ENCODE data around the gene RAD18. TPM values are rescaled to one million over a fixed set of nuclear protein-coding genes. Genes with fewer than 3 reads are reported as not detected.

The RAD18 gene
- total RNA-seq, 3 donors from 2014 or later (not counting 1 experiment from before 2014, with no cell fraction given), result 19.8 to 23.3 (median 22.5) TPM

- no peak overlapping the region for H3K4me3 ChIP-seq (ENCODE audit: low read length)
- H3K27me3 Mint-ChIP-seq (ENCODE audit: low read depth in 2 of 2), result peaks cover 14 to 19% of the 10 kb centered on the region in 2 donors
- no peaks in the 10 kb centered on the region for H3K27me3 ChIP-seq (ENCODE audit: control insufficient read depth, insufficient read depth, low read length)
- intact Hi-C loops (cut with micrococcal nuclease), result no loop called here
- TF ChIP-seq CTCF (IDR thresholded peaks at IDR 0.05), result no peak
- no peak overlapping the region for H3K27ac Mint-ChIP-seq
- no peaks in the 10 kb centered on the region for H3K36me3 ChIP-seq (ENCODE audit: control insufficient read depth, insufficient read depth, low read length)
- no peaks in the 10 kb centered on the region for H3K36me3 Mint-ChIP-seq
- no peak overlapping the region for H3K27ac ChIP-seq (ENCODE audit: low read length)
- no peak for ATAC-seq
- WGBS (ENCODE audit: insufficient coverage), result 91% methylated on average over 5 of the region's 5 CpGs
- peaks cover 2% of the 10 kb centered on the region in 2 donors for H3K9me3 Mint-ChIP-seq
- H3K4me3 Mint-ChIP-seq, result no peak overlapping the region
- H3K4me1 Mint-ChIP-seq, result no peaks in the 10 kb centered on the region
- H3K4me1 ChIP-seq (ENCODE audit: control insufficient read depth, insufficient read depth, low read length), result peaks cover 5% of the 10 kb centered on the region
- no peak for DNase-seq
- H3K9me3 ChIP-seq (ENCODE audit: control insufficient read depth, insufficient read depth, low read length), result no peaks in the 10 kb centered on the region
Observed at GRCh38 chr3:8983591-8983990, 20.3 kb upstream of the RAD18 start.

GRCh38 chr3:8983026-8983425 is 19.8 kb upstream of the RAD18 start:
- no peaks in the 10 kb centered on the region for H3K36me3 ChIP-seq (ENCODE audit: control insufficient read depth, insufficient read depth, low read length)
- intact Hi-C loops (cut with micrococcal nuclease), result no loop called here
- Mint-ChIP-seq H3K4me1 (no peaks in the 10 kb centered on the region), H3K36me3 (no peaks in the 10 kb centered on the region), H3K9me3 (peaks cover 2% of the 10 kb centered on the region in 2 donors), H3K27ac (no peak overlapping the region), H3K4me3 (no peak overlapping the region), H3K27me3 (ENCODE audit: low read depth in 2 of 2) (peaks cover 14 to 19% of the 10 kb centered on the region in 2 donors)
- TF ChIP-seq CTCF (IDR thresholded peaks at IDR 0.05), result no peak
- 90% methylated on average over 1 of the region's 1 CpG for WGBS (ENCODE audit: insufficient coverage)
- DNase-seq, result no peak
- H3K9me3 ChIP-seq (ENCODE audit: control insufficient read depth, insufficient read depth, low read length), result no peaks in the 10 kb centered on the region
- H3K27me3 ChIP-seq (ENCODE audit: control insufficient read depth, insufficient read depth, low read length), result no peaks in the 10 kb centered on the region
- no peak overlapping the region for H3K4me3 ChIP-seq (ENCODE audit: low read length)
- no peak overlapping the region for H3K27ac ChIP-seq (ENCODE audit: low read length)
- H3K4me1 ChIP-seq (ENCODE audit: control insufficient read depth, insufficient read depth, low read length), result peaks cover 5% of the 10 kb centered on the region
- ATAC-seq, result no peak

GRCh38 chr3:8982509-8982908 is 19.2 kb upstream of the RAD18 start:
- intact Hi-C loops (cut with micrococcal nuclease), result no loop called here
- Histone ChIP-seq H3K4me1 (ENCODE audit: control insufficient read depth, insufficient read depth, low read length) (peaks cover under 1% of the 10 kb centered on the region), H3K27ac (ENCODE audit: low read length) (no peak overlapping the region), H3K27me3 (ENCODE audit: control insufficient read depth, insufficient read depth, low read length) (no peaks in the 10 kb centered on the region), H3K4me3 (ENCODE audit: low read length) (no peak overlapping the region), H3K9me3 (ENCODE audit: control insufficient read depth, insufficient read depth, low read length) (no peaks in the 10 kb centered on the region), H3K36me3 (ENCODE audit: control insufficient read depth, insufficient read depth, low read length) (no peaks in the 10 kb centered on the region)
- no peak overlapping the region for H3K27ac Mint-ChIP-seq
- 25% methylated on average over 5 of the region's 5 CpGs for WGBS (ENCODE audit: insufficient coverage)
- no peak overlapping the region for H3K4me3 Mint-ChIP-seq
- peaks cover 14 to 19% of the 10 kb centered on the region in 2 donors for H3K27me3 Mint-ChIP-seq (ENCODE audit: low read depth in 2 of 2)
- H3K9me3 Mint-ChIP-seq, result peaks cover 2% of the 10 kb centered on the region in 2 donors
- ATAC-seq (no peak), DNase-seq (no peak)
- H3K36me3 Mint-ChIP-seq, result no peaks in the 10 kb centered on the region
- H3K4me1 Mint-ChIP-seq, result no peaks in the 10 kb centered on the region
- TF ChIP-seq CTCF (IDR thresholded peaks at IDR 0.05), result no peak

- WGBS (ENCODE audit: insufficient coverage), result 85% methylated on average over 9 of the region's 9 CpGs
- Histone ChIP-seq H3K4me1 (ENCODE audit: control insufficient read depth, insufficient read depth, low read length) (no peaks in the 10 kb centered on the region), H3K27me3 (ENCODE audit: control insufficient read depth, insufficient read depth, low read length) (no peaks in the 10 kb centered on the region), H3K36me3 (ENCODE audit: control insufficient read depth, insufficient read depth, low read length) (no peaks in the 10 kb centered on the region), H3K9me3 (ENCODE audit: control insufficient read depth, insufficient read depth, low read length) (no peaks in the 10 kb centered on the region), H3K4me3 (ENCODE audit: low read length) (no peak overlapping the region), H3K27ac (ENCODE audit: low read length) (no peak overlapping the region)
- no peak for TF ChIP-seq CTCF (IDR thresholded peaks at IDR 0.05)
- no peak for ATAC-seq
- H3K27me3 Mint-ChIP-seq (ENCODE audit: low read depth in 2 of 2), result peaks cover 14 to 19% of the 10 kb centered on the region in 2 donors
- DNase-seq, result no peak
- H3K4me1 Mint-ChIP-seq, result no peaks in the 10 kb centered on the region
- no peak overlapping the region for H3K27ac Mint-ChIP-seq
- H3K9me3 Mint-ChIP-seq, result peaks cover 2% of the 10 kb centered on the region in 2 donors
- no peaks in the 10 kb centered on the region for H3K36me3 Mint-ChIP-seq
- H3K4me3 Mint-ChIP-seq, result no peak overlapping the region
- intact Hi-C loops (cut with micrococcal nuclease), result no loop called here
Observed at GRCh38 chr3:8981700-8982099, 18.4 kb upstream of the RAD18 start.

Data from natural killer cell (primary cell).